Measurements from ENCODE around the gene GPRASP3. TPM values are rescaled to one million over a fixed set of nuclear protein-coding genes. Genes with fewer than 3 reads are reported as not detected.

GPRASP3 gene
- polyA plus RNA-seq, 1 donor: 7.0 TPM

DNA sequence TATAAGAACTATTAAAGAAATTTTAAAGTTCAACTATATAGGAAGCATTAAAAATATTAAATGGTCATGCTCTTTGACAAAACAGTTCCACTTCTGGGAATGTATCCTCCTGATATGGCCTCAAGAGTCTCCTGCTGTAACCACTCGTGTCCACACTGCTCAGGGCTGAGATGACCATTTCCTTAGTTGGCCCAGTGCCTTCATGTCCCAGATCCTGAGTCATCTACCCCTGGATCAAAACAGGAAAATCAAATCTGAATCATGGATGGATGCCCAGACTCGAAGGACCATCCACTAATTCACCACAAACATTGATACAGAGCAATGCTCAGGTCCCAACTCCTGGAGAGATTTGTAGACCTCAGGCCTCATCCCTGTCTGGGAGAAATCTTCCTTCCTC lies 44.7 kb downstream of the GPRASP3 start:
- DNase-seq (ENCODE audit: low read depth): no peak

DNA sequence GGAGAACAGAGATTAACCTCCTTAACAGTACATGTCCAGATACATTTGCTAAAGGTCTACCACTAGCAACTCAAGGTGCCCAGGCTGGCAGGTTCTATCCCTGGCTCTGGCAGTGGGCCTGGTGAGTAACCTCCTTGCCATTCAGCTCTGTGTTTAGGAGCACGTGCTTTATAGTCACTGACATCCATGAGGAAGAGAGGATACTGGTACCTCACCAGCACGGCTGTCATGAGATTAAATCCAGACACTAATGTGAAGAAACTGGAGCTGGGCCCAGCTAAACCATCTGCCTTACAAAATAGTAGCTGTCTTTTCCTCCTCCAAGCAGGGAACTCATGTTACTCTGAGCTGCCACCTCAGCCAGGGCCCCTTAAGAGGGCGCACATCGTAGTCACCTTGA lies 45.3 kb downstream of the GPRASP3 start:
- DNase-seq (ENCODE audit: low read depth): no peak

DNA sequence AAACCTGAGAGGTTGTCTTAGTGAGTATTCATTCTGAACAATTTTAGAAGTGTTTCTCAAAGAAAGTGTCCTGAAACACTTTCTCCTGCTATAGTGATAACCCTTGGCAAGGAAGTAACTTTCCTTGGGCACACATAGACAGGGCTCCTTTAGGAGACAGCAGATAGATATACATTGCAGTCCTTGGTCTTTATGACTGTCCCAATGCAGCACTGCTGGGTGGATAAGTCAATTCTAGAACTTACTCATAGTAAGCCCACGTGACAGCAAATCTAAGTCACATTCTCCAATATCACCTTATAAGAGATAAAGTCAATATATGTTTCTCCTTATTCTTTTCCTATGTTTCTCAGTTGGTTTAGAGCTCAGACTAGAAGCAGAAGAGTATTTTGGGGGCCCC lies 46.7 kb downstream of the GPRASP3 start:
- no peak for DNase-seq (ENCODE audit: low read depth)

DNA sequence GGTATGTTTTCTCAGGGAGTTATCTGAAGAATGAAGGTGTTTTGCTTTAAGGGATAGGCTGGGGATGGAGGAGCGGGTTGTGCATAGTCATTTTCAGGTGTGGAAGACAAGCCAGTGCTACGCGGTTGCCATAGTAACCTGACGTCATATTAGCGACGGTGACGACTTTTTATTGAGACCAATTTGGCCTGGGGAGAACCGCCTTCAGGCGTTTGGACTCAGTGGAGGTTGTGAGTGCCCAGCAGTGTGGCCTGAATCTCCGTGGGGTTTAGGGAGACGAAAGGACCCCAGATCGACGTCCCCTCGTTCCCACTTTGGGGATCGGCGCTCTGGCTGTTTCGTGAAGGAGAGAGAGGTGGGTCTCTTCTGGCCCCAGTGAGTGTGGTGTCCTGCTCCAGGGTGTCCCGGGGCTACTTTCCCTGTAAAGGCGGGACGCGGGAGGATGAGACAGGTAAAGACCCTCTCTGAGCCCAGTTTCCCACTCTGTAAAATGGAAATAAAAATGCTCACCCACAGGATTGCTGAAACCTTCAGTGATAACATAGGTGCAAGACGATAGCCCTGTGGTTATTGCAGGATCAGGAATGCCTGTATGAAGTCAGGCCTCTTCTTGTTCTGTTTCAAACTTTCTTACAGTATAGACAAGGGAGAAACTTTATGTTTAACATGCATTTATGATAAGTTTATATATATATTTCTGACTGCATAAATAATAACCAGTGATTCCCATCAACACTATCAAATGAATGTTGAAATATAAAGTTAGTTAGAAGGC lies 48.6 kb downstream of the GPRASP3 start:
- DNase-seq (ENCODE audit: low read depth): peak; percentile 63

Other genes with a start within 250 kb of the GPRASP3 start
- gene TCP11X2, start 248.9 kb upstream of the GPRASP3 start, polyA plus RNA-seq (ENCODE audit: insufficient read length): not detected
- gene TMSB15A, start 204.0 kb upstream of the GPRASP3 start, polyA plus RNA-seq (ENCODE audit: insufficient read length): 9.8 TPM
- 6.2 TPM for gene ARMCX5, start 121.2 kb upstream of the GPRASP3 start, polyA plus RNA-seq (ENCODE audit: insufficient read length)
- gene GPRASP1, start 69.3 kb upstream of the GPRASP3 start, polyA plus RNA-seq (ENCODE audit: insufficient read length): 10.4 TPM
- 15.5 TPM for gene GPRASP2, start 8.3 kb upstream of the GPRASP3 start, polyA plus RNA-seq (ENCODE audit: insufficient read length)
- not detected for gene RAB40AL, start 216.5 kb downstream of the GPRASP3 start, polyA plus RNA-seq (ENCODE audit: insufficient read length)

Data from forelimb muscle (tissue), 1 donor.